PC-9 (cell line): ENCODE results near the gene GIMAP8. TPM values are rescaled to one million over a fixed set of nuclear protein-coding genes. Genes with fewer than 3 reads are reported as not detected.

ENCODE experiments used
- BruUV-seq: library from RNA; stranded (reverse); fragments of 400-500 nt; replicated peaks from 2 replicates; lab custom pipeline; 2021; lab: Mats Ljungman, UMichigan
- CTCF ChIA-PET: fragments of 300-600 bp; sonication (Branson Sonifier 250); formaldehyde crosslinking; loops from one replicate; lab custom pipeline; 2022; ENCODE audit warnings: antibody characterized with exemption; lab: Charles Lee
- POLR2A ChIA-PET: fragments of 300-600 bp; sonication (Branson Sonifier 250); formaldehyde crosslinking; loops from one replicate; lab custom pipeline; 2022; ENCODE audit warnings: antibody characterized with exemption; ENCODE audit not compliant: unreplicated experiment; lab: Charles Lee
- DNase-seq, 2 experiments: peaks; one replicate each; pipeline versions ENCODE4 v3.0.0 to v3.0.0-alpha.2; 2015 to 2022; ENCODE audit warnings: mixed read lengths in 1 of 2
- H2AFZ ChIP-seq: fragments of 200-600 bp; sonication (generic); 2 replicates; pipeline ENCODE4 v1.8.1; 2017; ENCODE audit warnings: antibody characterized with exemption
- H3F3A ChIP-seq: fragments of 200-600 bp; sonication (generic); 2 replicates; pipeline ENCODE4 v1.8.1; 2017; ENCODE audit warnings: antibody characterized with exemption, mild to moderate bottlenecking, low read depth; ENCODE audit not compliant: insufficient read depth
- H3K27ac ChIP-seq: fragments of 200-600 bp; sonication (generic); 2 replicates; pipeline ENCODE4 v1.6.1; 2016; ENCODE audit warnings: mixed run types
- H3K27me3 ChIP-seq: fragments of 200-600 bp; sonication (generic); 2 replicates; pipeline ENCODE4 v1.6.1; 2016; ENCODE audit warnings: low read depth, mixed run types; ENCODE audit not compliant: insufficient read depth
- H3K36me3 ChIP-seq: fragments of 200-600 bp; sonication (generic); 2 replicates; pipeline ENCODE4 v1.6.1; 2016; ENCODE audit warnings: low read depth, mixed run types
- H3K4me1 ChIP-seq: fragments of 200-600 bp; sonication (generic); replicated peaks from 2 replicates; pipeline ENCODE4 v1.6.1; 2016; ENCODE audit warnings: mixed run types; ENCODE audit not compliant: insufficient read depth
- H3K4me2 ChIP-seq: fragments of 200-600 bp; sonication (generic); 2 replicates; pipeline ENCODE4 v1.6.1; 2017; ENCODE audit warnings: mixed run types
- H3K4me3 ChIP-seq: fragments of 200-600 bp; sonication (generic); 2 replicates; pipeline ENCODE4 v1.6.1; 2016; ENCODE audit warnings: mixed run types
- H3K79me2 ChIP-seq: fragments of 200-600 bp; sonication (generic); 2 replicates; pipeline ENCODE4 v1.6.1; 2017; ENCODE audit warnings: low read depth, mixed run types
- H3K9me2 ChIP-seq: fragments of 200-600 bp; sonication (generic); 2 replicates; pipeline ENCODE4 v1.8.1; 2017; ENCODE audit warnings: mild to moderate bottlenecking; ENCODE audit not compliant: insufficient read depth
- H3K9me3 ChIP-seq: fragments of 200-600 bp; sonication (generic); 2 replicates; pipeline ENCODE4 v1.8.1; 2016; ENCODE audit warnings: low read depth; ENCODE audit not compliant: insufficient read depth
- H4K20me1 ChIP-seq: fragments of 200-600 bp; sonication (generic); 2 replicates; pipeline ENCODE4 v1.8.1; 2017; ENCODE audit not compliant: insufficient read depth
- CTCF ChIP-seq: fragments of 200-600 bp; sonication (generic); conservative IDR thresholded peaks from 2 replicates; pipeline ENCODE4 v1.6.1; 2017; ENCODE audit warnings: mixed run types, antibody characterized with exemption, mild to moderate bottlenecking, moderate library complexity
- EZH2 ChIP-seq: fragments of 200-600 bp; sonication (generic); IDR thresholded peaks from 2 replicates; pipeline ENCODE4 v1.8.0; 2017; ENCODE audit warnings: antibody characterized with exemption, low read depth
- intact Hi-C: fragments of 100-400 bp; cut with micrococcal nuclease; formaldehyde crosslinking; loops from one replicate; pipeline ENCODE4 v1.10.0; 2022; ENCODE audit not compliant: unreplicated experiment
- total RNA-seq: library from RNA; stranded (reverse); gene quantifications from 2 replicates; pipeline ENCODE4 v1.2.3, GENCODE V29; 2021

Gene GIMAP8
- total RNA-seq, 1 experiment from 2014 or later = not detected

GRCh38 chr7:150465414-150465813 lies 15.0 kb downstream of the GIMAP8 start:
- no TSS peak for BruUV-seq
- ChIA-PET CTCF (no interaction called here), POLR2A (no interaction called here)
- no peaks in the 10 kb centered on the region for H3F3A ChIP-seq
- no peaks in the 10 kb centered on the region for H3K79me2 ChIP-seq
- H3K4me2 ChIP-seq = no peak overlapping the region
- DNase-seq = no peak
- no peak for TF ChIP-seq EZH2
- no peaks in the 10 kb centered on the region for H3K9me3 ChIP-seq
- intact Hi-C loops = no loop called here
- no peaks in the 10 kb centered on the region for H3K9me2 ChIP-seq
- H3K36me3 ChIP-seq = no peaks in the 10 kb centered on the region
- no peaks in the 10 kb centered on the region for H4K20me1 ChIP-seq
- H3K4me1 ChIP-seq = no peaks in the 10 kb centered on the region
- H3K4me3 ChIP-seq = no peak overlapping the region
- H2AFZ ChIP-seq = no peak overlapping the region
- H3K27ac ChIP-seq = no peak overlapping the region
- peaks cover 62% of the 10 kb centered on the region for H3K27me3 ChIP-seq

GRCh38 chr7:150466477-150466876 lies 16.0 kb downstream of the GIMAP8 start:
- H4K20me1 ChIP-seq = no peaks in the 10 kb centered on the region
- no peak overlapping the region for H3K4me3 ChIP-seq
- H3K4me1 ChIP-seq = no peaks in the 10 kb centered on the region
- TF ChIP-seq EZH2 (peak; percentile 65; the same call in 1 of the 2 replicates), CTCF (no peak)
- H3K36me3 ChIP-seq = no peaks in the 10 kb centered on the region
- H3K27me3 ChIP-seq = peaks cover 70% of the 10 kb centered on the region
- no peaks in the 10 kb centered on the region for H3F3A ChIP-seq
- no peak for DNase-seq
- no TSS peak for BruUV-seq
- CTCF ChIA-PET = no interaction called here
- no peaks in the 10 kb centered on the region for H3K9me2 ChIP-seq
- POLR2A ChIA-PET = no interaction called here
- H3K9me3 ChIP-seq = no peaks in the 10 kb centered on the region
- H3K4me2 ChIP-seq = no peak overlapping the region
- no peak overlapping the region for H3K27ac ChIP-seq
- no peak overlapping the region for H2AFZ ChIP-seq
- no peaks in the 10 kb centered on the region for H3K79me2 ChIP-seq
- intact Hi-C loops = no loop called here

GRCh38 chr7:150468241-150468640 lies 17.8 kb downstream of the GIMAP8 start:
- Histone ChIP-seq H3K79me2 (no peaks in the 10 kb centered on the region), H3K36me3 (no peaks in the 10 kb centered on the region), H3K27ac (no peak overlapping the region), H3K4me3 (no peak overlapping the region), H3F3A (no peaks in the 10 kb centered on the region), H2AFZ (no peak overlapping the region), H4K20me1 (no peaks in the 10 kb centered on the region), H3K9me2 (no peaks in the 10 kb centered on the region), H3K27me3 (peaks cover 86% of the 10 kb centered on the region), H3K9me3 (no peaks in the 10 kb centered on the region), H3K4me2 (no peak overlapping the region), H3K4me1 (no peaks in the 10 kb centered on the region)
- intact Hi-C loops = no loop called here
- no peak for DNase-seq
- CTCF ChIA-PET = no interaction called here
- POLR2A ChIA-PET = no interaction called here
- BruUV-seq = no TSS peak
- TF ChIP-seq EZH2 (no peak), CTCF (no peak)

- Histone ChIP-seq H3K4me1 (no peaks in the 10 kb centered on the region), H3K27me3 (peaks cover 95% of the 10 kb centered on the region), H3K9me2 (no peaks in the 10 kb centered on the region), H3K4me3 (no peak overlapping the region), H3K27ac (no peak overlapping the region), H3K36me3 (no peaks in the 10 kb centered on the region), H2AFZ (no peak overlapping the region), H3F3A (no peaks in the 10 kb centered on the region), H3K4me2 (no peak overlapping the region), H3K9me3 (no peaks in the 10 kb centered on the region), H4K20me1 (no peaks in the 10 kb centered on the region), H3K79me2 (no peaks in the 10 kb centered on the region)
- POLR2A ChIA-PET = no interaction called here
- TF ChIP-seq CTCF (no peak), EZH2 (no peak)
- intact Hi-C loops = no loop called here
- CTCF ChIA-PET = no interaction called here
- BruUV-seq = no TSS peak
- DNase-seq = no peak
Measured at GRCh38 chr7:150471886-150472285, 21.5 kb downstream of the GIMAP8 start.
